ENCODE data around the gene SMR3B. TPM values are rescaled to one million over a fixed set of nuclear protein-coding genes. Genes with fewer than 3 reads are reported as not detected.

SMR3B gene
- total and polyA plus RNA-seq, 9 donors, result 0.77 TPM; not detected in 8

DNA sequence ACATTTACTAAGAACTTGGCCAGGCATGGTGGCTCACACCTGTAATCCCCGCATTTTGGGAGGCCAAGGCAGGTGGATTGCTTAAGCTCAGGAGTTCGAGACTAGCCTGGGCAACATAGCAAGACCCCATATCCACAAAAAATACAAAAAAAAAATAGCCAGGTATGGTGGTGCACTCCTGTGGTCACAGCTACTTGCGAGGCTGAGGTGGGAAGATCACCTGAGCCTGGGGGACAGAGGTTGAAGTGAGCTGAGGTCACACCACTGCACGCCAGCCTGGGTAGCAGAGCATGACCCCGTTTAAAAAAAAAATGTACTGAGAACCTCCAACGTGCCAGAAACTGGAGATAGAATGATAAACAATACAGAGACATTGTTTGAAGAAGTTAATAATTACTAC, 22.8 kb downstream of the SMR3B start:
- no peaks in the 10 kb centered on the region for H3K27me3 ChIP-seq
- TF ChIP-seq CTCF (IDR thresholded peaks at IDR 0.05) (no peak), POLR2A (IDR thresholded peaks at IDR 0.05) (no peak), EP300 (IDR thresholded peaks at IDR 0.05) (no peak)
- H3K36me3 ChIP-seq, result no peaks in the 10 kb centered on the region
- no peaks in the 10 kb centered on the region for H3K9me3 ChIP-seq
- 71 to 77% (median 75%) methylated on average over 6 of the region's 6 CpGs for WGBS, 3 donors
- no peaks in the 10 kb centered on the region for H3K4me1 ChIP-seq (ENCODE audit: insufficient read depth)
- no peak overlapping the region for H3K4me3 ChIP-seq
- DNase-seq, result no peak
- no peak overlapping the region for H3K27ac ChIP-seq
- intact Hi-C loops (cut with DNase I), result no loop called here

GRCh38 chr4:70425306-70425705, 42.4 kb downstream of the SMR3B start:
- WGBS, 3 donors, result 75 to 92% (median 82%) methylated on average over 1 of the region's 1 CpG
- H3K27ac ChIP-seq, result no peak overlapping the region
- TF ChIP-seq CTCF (IDR thresholded peaks at IDR 0.05) (no peak), EP300 (IDR thresholded peaks at IDR 0.05) (no peak)
- no peak for DNase-seq
- no peaks in the 10 kb centered on the region for H3K27me3 ChIP-seq
- no peak overlapping the region for H3K4me3 ChIP-seq
- intact Hi-C loops (cut with DNase I), result no loop called here
- no peaks in the 10 kb centered on the region for H3K4me1 ChIP-seq (ENCODE audit: insufficient read depth)
- no peaks in the 10 kb centered on the region for H3K36me3 ChIP-seq
- no peaks in the 10 kb centered on the region for H3K9me3 ChIP-seq

GRCh38 chr4:70426789-70427188, 43.9 kb downstream of the SMR3B start:
- DNase-seq, result no peak
- intact Hi-C loops (cut with DNase I), result no loop called here

DNA sequence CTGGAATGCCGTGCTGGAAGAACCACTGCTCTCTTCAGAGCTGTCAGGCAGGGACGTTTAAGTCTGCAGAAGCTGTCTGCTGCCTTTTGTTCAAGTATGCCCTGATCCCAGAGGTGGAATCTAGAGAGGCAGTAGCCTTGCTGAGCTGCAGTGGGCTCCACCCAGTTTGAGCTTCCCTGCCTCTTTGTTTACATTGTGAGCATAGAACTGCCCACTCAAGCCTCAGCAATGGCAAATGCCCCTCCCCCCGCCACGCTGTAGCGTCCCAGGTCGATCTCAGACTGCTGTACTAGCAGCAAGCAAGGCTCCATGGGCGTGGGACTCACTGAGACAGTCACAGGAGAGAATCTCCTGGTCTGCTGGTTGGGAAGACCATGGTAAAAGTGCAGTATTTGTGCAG, 54.3 kb downstream of the SMR3B start:
- intact Hi-C loops (cut with DNase I), result no loop called here
- no peak for TF ChIP-seq EP300 (IDR thresholded peaks at IDR 0.05)
- TF ChIP-seq POLR2A (IDR thresholded peaks at IDR 0.05), result no peak
- no peak for TF ChIP-seq CTCF (IDR thresholded peaks at IDR 0.05)
- WGBS, 3 donors, result 59 to 81% (median 60%) methylated on average over 5 to 7 of the region's 7 CpGs

More at GRCh38 chr4:70426789-70427188, 43.9 kb downstream of the SMR3B start:
- TF ChIP-seq EP300 (IDR thresholded peaks at IDR 0.05) (no peak), CTCF (IDR thresholded peaks at IDR 0.05) (no peak), POLR2A (IDR thresholded peaks at IDR 0.05) (no peak)
- Histone ChIP-seq H3K4me1 (ENCODE audit: insufficient read depth) (no peaks in the 10 kb centered on the region), H3K4me3 (no peak overlapping the region), H3K36me3 (no peaks in the 10 kb centered on the region), H3K27me3 (no peaks in the 10 kb centered on the region), H3K9me3 (no peaks in the 10 kb centered on the region), H3K27ac (no peak overlapping the region)

More for the DNA sequence above, 54.3 kb downstream of the SMR3B start:
- Histone ChIP-seq H3K27ac (no peak overlapping the region), H3K36me3 (no peaks in the 10 kb centered on the region), H3K4me3 (no peak overlapping the region), H3K9me3 (no peaks in the 10 kb centered on the region), H3K27me3 (no peaks in the 10 kb centered on the region), H3K4me1 (ENCODE audit: insufficient read depth) (no peaks in the 10 kb centered on the region)
- no peak for DNase-seq

Other genes with a start within 250 kb of the SMR3B start
- not detected for gene PRR27, start 228.9 kb upstream of the SMR3B start, total RNA-seq
- gene PRR27, start 228.9 kb upstream of the SMR3B start, polyA plus RNA-seq, result not detected
- gene ODAM, start 187.4 kb upstream of the SMR3B start, total RNA-seq, result not detected
- 1 to 10 TPM in 1 of 2 donors, not detected in 1; 1.8 TPM for gene ODAM, start 187.4 kb upstream of the SMR3B start, polyA plus RNA-seq
- not detected for gene FDCSP, start 157.0 kb upstream of the SMR3B start, total RNA-seq
- 10 to 100 TPM in 1 of 2 donors, not detected in 1; 18.3 TPM for gene FDCSP, start 157.0 kb upstream of the SMR3B start, polyA plus RNA-seq
- not detected for gene CSN3, start 140.5 kb upstream of the SMR3B start, total RNA-seq
- not detected for gene CSN3, start 140.5 kb upstream of the SMR3B start, polyA plus RNA-seq
- not detected for gene CABS1, start 48.1 kb upstream of the SMR3B start, total RNA-seq
- not detected for gene CABS1, start 48.1 kb upstream of the SMR3B start, polyA plus RNA-seq
- gene SMR3A, start 22.4 kb upstream of the SMR3B start, total RNA-seq, result not detected
- gene SMR3A, start 22.4 kb upstream of the SMR3B start, polyA plus RNA-seq, result not detected
- not detected for gene OPRPN, start 14.8 kb downstream of the SMR3B start, total RNA-seq
- not detected for gene OPRPN, start 14.8 kb downstream of the SMR3B start, polyA plus RNA-seq
- gene MUC7, start 89.1 kb downstream of the SMR3B start, total RNA-seq, result not detected
- not detected for gene MUC7, start 89.1 kb downstream of the SMR3B start, polyA plus RNA-seq
- gene AMTN, start 135.4 kb downstream of the SMR3B start, total RNA-seq, result not detected
- not detected for gene AMTN, start 135.4 kb downstream of the SMR3B start, polyA plus RNA-seq
- not detected for gene AMBN, start 209.1 kb downstream of the SMR3B start, total RNA-seq
- not detected for gene AMBN, start 209.1 kb downstream of the SMR3B start, polyA plus RNA-seq
- gene ENAM, start 245.6 kb downstream of the SMR3B start, total RNA-seq, result under 1 TPM in 2 of 7 donors, not detected in 5; 0.15 to 0.69 TPM
- 1 to 10 TPM in 1 of 2 donors, under 1 TPM in 1; 0.01 to 1.0 TPM for gene ENAM, start 245.6 kb downstream of the SMR3B start, polyA plus RNA-seq